DOHH2 (cell line): ENCODE results near the gene ZNF329.

Experiments
- H3F3A ChIP-seq: fragments of 200-600 bp; sonication (generic), shearing (Covaris generic); 2 replicates; pipeline ENCODE4 v1.6.0; 2016; ENCODE audit warnings: antibody characterized with exemption, mild to moderate bottlenecking; ENCODE audit not compliant: control insufficient read depth, insufficient read depth
- H3K27ac ChIP-seq: fragments of 200-600 bp; sonication (generic); 2 replicates; pipeline ENCODE4 v1.5.1; 2014; ENCODE audit warnings: low read depth, mild to moderate bottlenecking, low read length, moderate library complexity
- H3K27me3 ChIP-seq: fragments of 200-600 bp; sonication (generic); 2 replicates; pipeline ENCODE4 v1.6.1; 2014; ENCODE audit warnings: mild to moderate bottlenecking, low read length, mixed read lengths; ENCODE audit not compliant: control insufficient read depth
- H3K36me3 ChIP-seq: fragments of 200-600 bp; sonication (generic); 2 replicates; pipeline ENCODE4 v1.6.1; 2014; ENCODE audit warnings: mild to moderate bottlenecking, low read length, moderate library complexity, mixed read lengths; ENCODE audit not compliant: control insufficient read depth
- H3K4me1 ChIP-seq: fragments of 200-600 bp; sonication (generic); 2 replicates; pipeline ENCODE4 v1.6.1; 2014; ENCODE audit warnings: mild to moderate bottlenecking, low read length, mixed read lengths; ENCODE audit not compliant: control insufficient read depth
- H3K4me2 ChIP-seq: fragments of 200-600 bp; sonication (generic); 2 replicates; pipeline ENCODE4 v1.6.0; 2014; ENCODE audit warnings: mild to moderate bottlenecking, low read length, moderate library complexity
- H3K4me3 ChIP-seq: fragments of 200-600 bp; sonication (generic); 2 replicates; pipeline ENCODE4 v1.5.1; 2014; ENCODE audit warnings: mild to moderate bottlenecking, low read length, mixed read lengths
- H3K79me2 ChIP-seq: fragments of 200-600 bp; sonication (generic); 2 replicates; pipeline ENCODE4 v1.6.1; 2014; ENCODE audit warnings: mild to moderate bottlenecking, low read length, mixed read lengths; ENCODE audit not compliant: control insufficient read depth
- H3K9me2 ChIP-seq: fragments of 200-600 bp; sonication (generic); replicated peaks from 2 replicates; pipeline ENCODE4 v1.6.1; 2014; ENCODE audit warnings: mild to moderate bottlenecking, low read length, mixed read lengths; ENCODE audit not compliant: control insufficient read depth
- H3K9me3 ChIP-seq: fragments of 200-600 bp; sonication (generic); 2 replicates; pipeline ENCODE4 v1.6.1; 2014; ENCODE audit warnings: antibody characterized with exemption, low read length, mixed read lengths; ENCODE audit not compliant: control insufficient read depth, insufficient read depth
- H4K20me1 ChIP-seq: fragments of 200-600 bp; sonication (generic); 2 replicates; pipeline ENCODE4 v1.6.0; 2014; ENCODE audit warnings: low read depth, mild to moderate bottlenecking, antibody characterized with exemption, low read length, moderate library complexity; ENCODE audit not compliant: control insufficient read depth, insufficient read depth
- EZH2phosphoT487 ChIP-seq: fragments of 200-600 bp; sonication (generic); IDR thresholded peaks from 2 replicates; pipeline ENCODE4 v1.6.1; 2017; ENCODE audit warnings: borderline replicate concordance, mild to moderate bottlenecking, antibody characterized with exemption, low read length, moderate library complexity, mixed read lengths
- TF ChIP-seq, protein P1 (sequence below): fragments of 200-600 bp; sonication (generic); IDR thresholded peaks from one replicate; pipeline ENCODE4 v1.5.1; 2014; ENCODE audit warnings: antibody characterized with exemption, mild to moderate bottlenecking, low read depth, low read length; ENCODE audit not compliant: poor library complexity, severe bottlenecking

The ZNF329 gene

DNA sequence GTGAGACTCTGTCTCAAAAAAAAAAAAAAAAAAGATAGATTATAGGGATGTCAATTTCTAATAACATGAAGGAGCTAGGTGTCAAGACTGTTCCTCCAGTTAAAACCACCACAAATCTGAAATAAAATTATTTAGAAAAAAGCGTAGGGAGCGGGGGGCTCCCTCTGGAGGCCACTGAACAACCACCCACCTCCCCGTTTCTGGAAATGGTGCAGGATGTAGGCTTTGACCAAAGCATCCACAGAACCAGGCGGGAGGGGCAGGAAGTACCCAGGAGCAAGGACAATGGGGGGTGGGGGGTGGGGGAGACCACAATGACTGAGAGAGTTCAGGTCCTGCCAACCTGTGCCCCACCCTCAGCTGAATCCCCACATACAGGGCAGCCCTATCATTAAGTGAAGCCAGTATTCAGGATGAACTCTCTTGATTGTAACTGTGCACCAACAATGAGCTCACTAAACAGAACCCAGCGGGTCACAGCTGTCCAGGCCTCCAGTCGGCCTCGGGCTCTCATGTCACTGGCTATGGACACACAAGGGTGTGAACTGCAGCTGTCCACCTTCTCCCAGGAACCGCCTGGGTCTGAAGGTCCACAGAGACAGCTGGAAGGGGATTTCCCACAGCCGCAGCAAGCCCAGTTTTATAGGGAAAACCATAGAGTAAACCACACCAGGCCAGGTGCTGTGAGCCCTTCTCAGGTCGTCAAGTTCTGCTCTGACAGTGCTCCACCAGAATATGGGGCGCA is 59.2 kb downstream of the ZNF329 start:
- TF ChIP-seq EZH2phosphoT487: no peak
- TF ChIP-seq, protein P1, sequence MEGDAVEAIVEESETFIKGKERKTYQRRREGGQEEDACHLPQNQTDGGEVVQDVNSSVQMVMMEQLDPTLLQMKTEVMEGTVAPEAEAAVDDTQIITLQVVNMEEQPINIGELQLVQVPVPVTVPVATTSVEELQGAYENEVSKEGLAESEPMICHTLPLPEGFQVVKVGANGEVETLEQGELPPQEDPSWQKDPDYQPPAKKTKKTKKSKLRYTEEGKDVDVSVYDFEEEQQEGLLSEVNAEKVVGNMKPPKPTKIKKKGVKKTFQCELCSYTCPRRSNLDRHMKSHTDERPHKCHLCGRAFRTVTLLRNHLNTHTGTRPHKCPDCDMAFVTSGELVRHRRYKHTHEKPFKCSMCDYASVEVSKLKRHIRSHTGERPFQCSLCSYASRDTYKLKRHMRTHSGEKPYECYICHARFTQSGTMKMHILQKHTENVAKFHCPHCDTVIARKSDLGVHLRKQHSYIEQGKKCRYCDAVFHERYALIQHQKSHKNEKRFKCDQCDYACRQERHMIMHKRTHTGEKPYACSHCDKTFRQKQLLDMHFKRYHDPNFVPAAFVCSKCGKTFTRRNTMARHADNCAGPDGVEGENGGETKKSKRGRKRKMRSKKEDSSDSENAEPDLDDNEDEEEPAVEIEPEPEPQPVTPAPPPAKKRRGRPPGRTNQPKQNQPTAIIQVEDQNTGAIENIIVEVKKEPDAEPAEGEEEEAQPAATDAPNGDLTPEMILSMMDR: no peak
- Histone ChIP-seq H3K9me2 (no peaks in the 10 kb centered on the region), H3K4me1 (no peaks in the 10 kb centered on the region), H3K9me3 (peaks cover 28% of the 10 kb centered on the region), H4K20me1 (no peaks in the 10 kb centered on the region), H3F3A (no peaks in the 10 kb centered on the region), H3K4me3 (no peak overlapping the region), H3K4me2 (no peak overlapping the region), H3K36me3 (no peaks in the 10 kb centered on the region), H3K79me2 (no peaks in the 10 kb centered on the region), H3K27me3 (no peaks in the 10 kb centered on the region), H3K27ac (no peak overlapping the region)

DNA sequence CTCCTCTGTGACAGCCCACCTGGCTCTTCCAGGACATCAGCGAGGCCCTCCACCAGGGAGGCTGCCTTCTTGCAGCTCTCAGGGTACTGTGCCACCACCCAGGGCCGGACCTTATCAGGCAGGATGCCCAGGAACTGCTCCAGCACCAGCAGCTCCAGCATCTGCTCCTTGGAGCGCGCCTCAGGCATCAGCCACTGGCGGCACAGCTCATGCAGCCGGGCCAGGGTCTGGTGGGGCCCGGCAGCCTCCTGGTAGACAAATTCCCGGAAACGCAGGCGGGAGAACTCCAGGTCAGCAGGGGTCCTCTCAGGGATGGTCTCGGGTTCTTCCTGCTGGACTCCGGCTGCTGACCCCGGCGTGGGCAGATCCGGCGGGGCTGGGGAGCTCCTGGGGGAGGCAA is 60.7 kb downstream of the ZNF329 start:
- H3K36me3 ChIP-seq: no peaks in the 10 kb centered on the region
- no peaks in the 10 kb centered on the region for H3K79me2 ChIP-seq
- H3K4me1 ChIP-seq: no peaks in the 10 kb centered on the region
- no peak overlapping the region for H3K4me3 ChIP-seq
- peaks cover 30% of the 10 kb centered on the region for H3K9me3 ChIP-seq
- TF ChIP-seq EZH2phosphoT487: no peak
- TF ChIP-seq, protein P1: no peak
- no peaks in the 10 kb centered on the region for H3K27me3 ChIP-seq
- no peaks in the 10 kb centered on the region for H3K9me2 ChIP-seq
- no peak overlapping the region for H3K27ac ChIP-seq
- H3K4me2 ChIP-seq: no peak overlapping the region
- no peaks in the 10 kb centered on the region for H3F3A ChIP-seq
- no peaks in the 10 kb centered on the region for H4K20me1 ChIP-seq

DNA sequence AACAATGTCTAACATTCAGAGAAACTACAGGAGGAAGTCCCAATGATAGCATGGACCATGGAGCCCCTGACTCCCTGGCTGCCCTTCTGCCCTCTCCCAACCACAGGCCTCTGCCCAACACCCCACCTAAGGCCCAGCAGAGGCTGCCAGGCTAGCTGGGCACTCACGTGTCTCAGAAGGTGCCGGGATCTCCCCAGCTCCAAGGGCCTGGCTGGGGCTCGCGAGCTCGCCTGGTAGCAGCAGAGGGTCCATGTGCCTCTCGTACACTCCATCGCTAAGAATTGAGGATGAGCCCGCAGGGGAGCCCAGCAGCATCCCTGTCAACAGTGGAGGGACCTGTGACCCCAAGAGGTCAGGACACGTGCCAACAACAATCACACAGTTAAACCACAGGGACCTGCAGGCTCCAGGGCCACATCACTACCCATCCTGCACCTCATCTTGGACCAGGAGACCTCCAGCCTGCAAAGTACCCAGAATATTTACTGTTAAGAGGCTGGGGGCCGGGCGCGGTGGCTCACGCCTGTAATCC is 62.0 kb downstream of the ZNF329 start:
- Histone ChIP-seq H3K4me2 (no peak overlapping the region), H3K27me3 (no peaks in the 10 kb centered on the region), H3K36me3 (no peaks in the 10 kb centered on the region), H3F3A (no peaks in the 10 kb centered on the region), H3K9me3 (peaks cover 39% of the 10 kb centered on the region), H3K27ac (no peak overlapping the region), H4K20me1 (no peaks in the 10 kb centered on the region), H3K79me2 (no peaks in the 10 kb centered on the region), H3K4me3 (no peak overlapping the region), H3K4me1 (no peaks in the 10 kb centered on the region), H3K9me2 (no peaks in the 10 kb centered on the region)
- no peak for TF ChIP-seq EZH2phosphoT487
- TF ChIP-seq, protein P1: no peak
